Spleen (tissue), 11 donors: Measurements from ENCODE around the gene ADSS2. TPM values are rescaled to one million over a fixed set of nuclear protein-coding genes. Genes with fewer than 3 reads are reported as not detected.

Experiments used
- DNase-seq: peaks from one replicate; pipeline ENCODE4 v3.0.0-alpha.2; 2020
- H3K27ac ChIP-seq, 8 donors: fragments of 200-600 bp; sonication (generic) in 7 of 8; 1 replicate in 4 of 8; 2 replicates in 4 of 8; pipeline versions ENCODE4 v1.5.0 to v1.8.0; 2016 to 2021; ENCODE audit warnings: inconsistent platforms in 4 of 8, mild to moderate bottlenecking in 4 of 8, moderate library complexity in 1 of 8
- H3K27me3 ChIP-seq, 7 donors: fragments of 200-600 bp; sonication (generic) in 6 of 7; replicated peaks in 1 of 7; 1 replicate in 4 of 7; 2 replicates in 3 of 7; pipeline versions ENCODE4 v1.5.0 to v1.8.0; 2016 to 2021; ENCODE audit warnings: inconsistent platforms in 3 of 7, mild to moderate bottlenecking in 1 of 7
- H3K36me3 ChIP-seq, 6 donors: fragments of 200-600 bp; sonication (generic) in 5 of 6; 1 replicate in 4 of 6; 2 replicates in 2 of 6; pipeline versions ENCODE4 v1.5.0 to v1.8.0; 2016 to 2021; ENCODE audit warnings: inconsistent platforms in 2 of 6
- H3K4me1 ChIP-seq, 6 donors: fragments of 200-600 bp; sonication (generic) in 5 of 6; 1 replicate in 3 of 6; 2 replicates in 3 of 6; pipeline versions ENCODE4 v1.5.0 to v1.8.0; 2016 to 2021; ENCODE audit warnings: inconsistent platforms in 3 of 6
- H3K4me3 ChIP-seq, 8 donors: fragments of 200-600 bp; sonication (generic) in 7 of 8; 1 replicate in 4 of 8; 2 replicates in 4 of 8; pipeline versions ENCODE4 v1.5.0 to v1.8.0; 2016 to 2021; ENCODE audit warnings: inconsistent platforms in 4 of 8, mild to moderate bottlenecking in 4 of 8, moderate library complexity in 2 of 8
- H3K9me3 ChIP-seq, 8 donors: fragments of 200-600 bp; sonication (generic) in 7 of 8; 1 replicate in 4 of 8; 2 replicates in 4 of 8; pipeline versions ENCODE4 v1.5.0 to v1.8.0; 2016 to 2021; ENCODE audit warnings: inconsistent platforms in 4 of 8
- POLR2A ChIP-seq, 3 donors: fragments of 450-650 bp; IDR thresholded peaks; one replicate each; pipeline ENCODE4 v1.5.1; 2017; ENCODE audit warnings: antibody characterized with exemption in 3 of 3, mild to moderate bottlenecking in 1 of 3
- POLR2AphosphoS5 ChIP-seq, 3 donors: sonication (generic); formaldehyde crosslinking; IDR thresholded peaks; one replicate each; pipeline ENCODE4 v1.5.1; 2017; ENCODE audit warnings: antibody characterized with exemption in 3 of 3
- WGBS, 5 donors: extraction: QIAGEN DNeasy Blood & Tissue Kit in 3 of 5; methylation state at CpG; one replicate each; pipeline versions ENCODE4 v1.1.5 to v1.1.7; 2013 to 2018; 5-methylcytosine and 5-hydroxymethylcytosine counted together
- intact Hi-C: fragments of 100-400 bp; cut with DNase I; formaldehyde crosslinking; loops from one replicate; pipeline ENCODE4 v1.15.0; 2023; ENCODE audit warnings: low total_unique reads
- polyA plus RNA-seq, 3 donors: library from polyadenylated mRNA; stranded (reverse); fragments of 200-250 nt; gene quantifications; one replicate each; pipeline ENCODE4 v1.2.1, GENCODE V29; 2013
- total RNA-seq, 7 donors: library from RNA; depleted of rRNA in 3 of 7; stranded (reverse); fragments of >200 nt in 3 of 7; fragmentation: NEBNext Ultra II Directional in 4 of 7; extraction: Animal tissue kit (Norgen Biotek cat#: 25700) in 4 of 7; gene quantifications; one replicate each; pipeline versions ENCODE4 v1.1.0 to v1.2.1, GENCODE V29; 2016 to 2021
- TF ChIP-seq, protein P1 (sequence below), 11 experiments: fragments of 200-600 bp in 7 of 11; fragments of 450-650 bp in 4 of 11; sonication (generic) in 4 of 11; IDR thresholded peaks in 8 of 11; conservative IDR thresholded peaks in 3 of 11; 1 replicate in 7 of 11; 2 replicates in 4 of 11; pipeline versions ENCODE4 v1.4.0 to v1.8.0; 2016 to 2021; ENCODE audit warnings: antibody characterized with exemption in 11 of 11, inconsistent platforms in 4 of 11, mild to moderate bottlenecking in 1 of 11
- donor health status: healthy with polysubstance abuse.
- donor health status: DM: no; HTN: no; CAD: no; lungs with moderate emphysema.
- donor health status: DM: no; HTN: no; CAD: no.
- donor health status: Bipolar disorder and iron deficiency.
- donor health status: healthy.
- donor health status: DM: no; HTN: no; CAD: no.
- donor health status: DM: yes; HTN: yes; CAD: no.

ADSS2 gene
- total and polyA plus RNA-seq, 10 donors = 19.9 to 48.6 (median 42.1) TPM

DNA sequence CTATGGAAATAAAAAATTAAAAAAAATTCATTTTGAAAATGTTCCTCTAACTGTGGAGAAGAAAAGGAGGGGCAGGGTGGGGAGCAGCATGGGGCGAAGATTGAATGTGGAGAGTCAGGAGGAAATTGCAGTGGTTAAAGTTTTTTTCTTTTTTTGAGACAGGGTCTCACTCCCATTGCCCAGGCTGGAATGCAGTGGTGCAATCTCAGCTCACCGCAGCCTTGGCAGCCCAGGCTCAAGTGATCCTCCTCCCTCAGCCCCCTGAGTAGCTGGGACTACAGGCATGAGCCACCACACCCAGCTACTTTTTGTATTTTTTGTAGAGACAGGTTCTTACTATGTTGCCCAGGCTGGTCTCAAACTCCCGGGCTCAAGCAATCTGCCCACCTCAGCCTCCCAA, 67.6 kb downstream of the ADSS2 start:
- peaks cover 0 to 6% (median 0%) of the 10 kb centered on the region in 6 donors for H3K36me3 ChIP-seq
- H3K9me3 ChIP-seq = no peaks in the 10 kb centered on the region
- no peak for DNase-seq
- H3K27me3 ChIP-seq = no peaks in the 10 kb centered on the region
- H3K27ac ChIP-seq = no peak overlapping the region
- TF ChIP-seq, protein P1, sequence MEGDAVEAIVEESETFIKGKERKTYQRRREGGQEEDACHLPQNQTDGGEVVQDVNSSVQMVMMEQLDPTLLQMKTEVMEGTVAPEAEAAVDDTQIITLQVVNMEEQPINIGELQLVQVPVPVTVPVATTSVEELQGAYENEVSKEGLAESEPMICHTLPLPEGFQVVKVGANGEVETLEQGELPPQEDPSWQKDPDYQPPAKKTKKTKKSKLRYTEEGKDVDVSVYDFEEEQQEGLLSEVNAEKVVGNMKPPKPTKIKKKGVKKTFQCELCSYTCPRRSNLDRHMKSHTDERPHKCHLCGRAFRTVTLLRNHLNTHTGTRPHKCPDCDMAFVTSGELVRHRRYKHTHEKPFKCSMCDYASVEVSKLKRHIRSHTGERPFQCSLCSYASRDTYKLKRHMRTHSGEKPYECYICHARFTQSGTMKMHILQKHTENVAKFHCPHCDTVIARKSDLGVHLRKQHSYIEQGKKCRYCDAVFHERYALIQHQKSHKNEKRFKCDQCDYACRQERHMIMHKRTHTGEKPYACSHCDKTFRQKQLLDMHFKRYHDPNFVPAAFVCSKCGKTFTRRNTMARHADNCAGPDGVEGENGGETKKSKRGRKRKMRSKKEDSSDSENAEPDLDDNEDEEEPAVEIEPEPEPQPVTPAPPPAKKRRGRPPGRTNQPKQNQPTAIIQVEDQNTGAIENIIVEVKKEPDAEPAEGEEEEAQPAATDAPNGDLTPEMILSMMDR (IDR thresholded peaks at IDR 0.05 in 8 of 11, conservative IDR thresholded peaks at IDR 0.05 in 3 of 11) = no peak
- TF ChIP-seq POLR2A (IDR thresholded peaks at IDR 0.05) (no peak), POLR2AphosphoS5 (IDR thresholded peaks at IDR 0.05) (no peak)
- WGBS, 5 donors = 83 to 88% (median 86%) methylated on average over 3 of the region's 3 CpGs
- no peaks in the 10 kb centered on the region for H3K4me1 ChIP-seq
- intact Hi-C loops = no loop called here
- H3K4me3 ChIP-seq = no peak overlapping the region

DNA sequence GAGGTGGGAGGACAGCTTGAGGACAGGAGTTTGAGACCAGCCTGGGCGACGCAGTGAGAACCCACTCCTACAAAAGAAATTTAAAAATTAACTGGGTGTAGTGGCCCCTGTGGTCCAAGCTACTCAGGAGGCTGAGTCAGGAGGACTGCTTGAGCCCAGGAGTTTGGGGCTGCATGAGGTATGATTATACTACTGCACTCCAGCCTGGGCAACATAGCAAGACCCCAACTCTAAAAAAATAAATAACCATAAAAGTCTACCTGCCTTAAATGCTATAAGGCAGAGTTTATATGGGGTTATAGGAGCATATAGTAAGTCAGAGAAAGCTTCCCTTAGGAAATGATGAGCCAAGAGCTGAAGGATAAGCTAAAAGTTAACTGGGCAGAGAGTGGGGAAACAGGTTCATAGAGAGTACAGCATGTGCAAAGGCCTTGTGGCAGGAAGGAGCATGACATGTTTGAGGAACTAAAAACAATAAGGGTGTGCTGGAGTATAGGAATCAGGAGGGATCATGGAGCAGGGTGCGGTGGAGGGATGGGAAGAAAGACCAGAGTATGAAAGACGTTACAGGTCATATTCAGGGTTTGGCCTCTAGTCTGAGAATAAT, 68.3 kb downstream of the ADSS2 start:
- Histone ChIP-seq H3K36me3 (peaks cover 0 to 6% (median 0%) of the 10 kb centered on the region in 6 donors), H3K27ac (no peak overlapping the region), H3K9me3 (no peaks in the 10 kb centered on the region), H3K27me3 (no peaks in the 10 kb centered on the region), H3K4me1 (no peaks in the 10 kb centered on the region), H3K4me3 (no peak overlapping the region)
- WGBS, 5 donors = 85 to 98% (median 88%) methylated on average over 4 of the region's 4 CpGs
- TF ChIP-seq, protein P1 (IDR thresholded peaks at IDR 0.05 in 8 of 11, conservative IDR thresholded peaks at IDR 0.05 in 3 of 11) = no peak
- TF ChIP-seq POLR2AphosphoS5 (IDR thresholded peaks at IDR 0.05) = no peak
- no peak for DNase-seq
- intact Hi-C loops = no loop called here

DNA sequence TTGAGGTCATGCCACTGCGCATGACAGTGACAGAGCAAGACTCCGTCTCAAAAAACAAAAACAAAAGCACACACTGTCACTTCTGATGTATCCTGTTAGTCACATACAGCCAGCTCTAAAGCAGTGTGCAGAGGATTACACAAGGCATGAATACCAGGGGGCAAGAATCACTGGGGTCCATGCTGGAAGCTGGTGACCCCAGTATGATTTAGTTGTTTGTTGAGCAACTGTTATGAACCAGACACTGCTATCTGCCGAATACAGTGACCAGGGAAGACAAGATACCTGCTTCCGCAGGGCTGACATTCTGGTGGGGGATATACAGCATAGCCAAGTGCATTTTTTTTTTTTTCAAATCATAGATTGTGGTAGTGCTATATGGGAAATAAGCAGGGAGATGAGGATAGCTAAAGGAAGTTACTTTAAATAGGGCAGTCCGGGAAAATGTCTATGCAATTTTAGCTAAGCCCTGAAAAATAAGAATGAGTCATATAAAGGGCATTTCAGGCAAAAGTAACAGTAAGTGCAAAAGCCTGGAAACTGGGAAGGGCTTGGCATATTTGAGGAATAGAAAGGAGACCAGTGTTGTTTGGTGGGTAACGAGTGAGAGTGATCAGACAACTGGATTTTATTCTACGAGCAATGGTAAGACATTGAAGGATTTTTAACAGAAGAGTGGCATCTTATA, 69.7 kb downstream of the ADSS2 start:
- 89 to 94% (median 91%) methylated on average over 7 of the region's 7 CpGs for WGBS, 5 donors
- Histone ChIP-seq H3K9me3 (no peaks in the 10 kb centered on the region), H3K27me3 (no peaks in the 10 kb centered on the region), H3K4me1 (no peaks in the 10 kb centered on the region), H3K4me3 (no peak overlapping the region), H3K27ac (no peak overlapping the region), H3K36me3 (peaks cover 0 to 6% (median 0%) of the 10 kb centered on the region in 6 donors)
- DNase-seq = no peak
- intact Hi-C loops = no loop called here
- TF ChIP-seq, protein P1 (IDR thresholded peaks at IDR 0.05 in 8 of 11, conservative IDR thresholded peaks at IDR 0.05 in 3 of 11) = no peak
- TF ChIP-seq POLR2AphosphoS5 (IDR thresholded peaks at IDR 0.05) (no peak), POLR2A (IDR thresholded peaks at IDR 0.05) (no peak)

DNA sequence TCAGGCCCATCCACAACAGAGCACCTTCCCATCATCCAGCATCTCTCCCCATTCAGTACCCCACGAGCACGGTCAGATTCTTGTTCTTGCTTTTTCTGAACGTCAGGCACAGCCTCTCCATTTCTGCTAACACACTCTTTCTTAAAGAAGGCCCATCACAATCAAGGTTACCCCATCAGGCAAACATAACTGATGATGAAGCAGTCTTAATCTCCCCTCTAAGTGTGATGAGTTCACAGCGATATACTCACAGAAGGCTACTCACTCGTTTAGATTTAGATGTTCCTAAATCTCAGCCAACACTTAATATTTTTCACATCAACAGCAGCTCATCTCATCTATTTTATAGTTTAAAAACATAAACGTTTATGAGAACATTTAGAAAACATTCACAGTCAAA, 75.6 kb downstream of the ADSS2 start:
- Histone ChIP-seq H3K27ac (no peak overlapping the region), H3K4me3 (no peak overlapping the region), H3K36me3 (no peaks in the 10 kb centered on the region), H3K9me3 (no peaks in the 10 kb centered on the region), H3K4me1 (no peaks in the 10 kb centered on the region), H3K27me3 (no peaks in the 10 kb centered on the region)
- intact Hi-C loops = no loop called here
- DNase-seq = no peak
- TF ChIP-seq, protein P1 (IDR thresholded peaks at IDR 0.05 in 8 of 11, conservative IDR thresholded peaks at IDR 0.05 in 3 of 11) = no peak
- no peak for TF ChIP-seq POLR2A (IDR thresholded peaks at IDR 0.05)
- TF ChIP-seq POLR2AphosphoS5 (IDR thresholded peaks at IDR 0.05) = no peak
- 86 to 90% (median 88%) methylated on average over 6 of the region's 6 CpGs for WGBS, 5 donors
